Colon (tissue), 2 donors: ENCODE results near the gene SPARCL1.
"Not testable (repeated sequence)": the region's sequence is repeated elsewhere in the genome, so short reads cannot be mapped to it uniquely, and the experiment has no call there.

Experiments used
- FAIRE-seq: peaks from 2 replicates; lab custom pipeline; 2012; peaks lifted over from hg19 to GRCh38; lab: Jason Lieb, UNC
- donor health status: control.
- donor health status: control.

The SPARCL1 gene

DNA sequence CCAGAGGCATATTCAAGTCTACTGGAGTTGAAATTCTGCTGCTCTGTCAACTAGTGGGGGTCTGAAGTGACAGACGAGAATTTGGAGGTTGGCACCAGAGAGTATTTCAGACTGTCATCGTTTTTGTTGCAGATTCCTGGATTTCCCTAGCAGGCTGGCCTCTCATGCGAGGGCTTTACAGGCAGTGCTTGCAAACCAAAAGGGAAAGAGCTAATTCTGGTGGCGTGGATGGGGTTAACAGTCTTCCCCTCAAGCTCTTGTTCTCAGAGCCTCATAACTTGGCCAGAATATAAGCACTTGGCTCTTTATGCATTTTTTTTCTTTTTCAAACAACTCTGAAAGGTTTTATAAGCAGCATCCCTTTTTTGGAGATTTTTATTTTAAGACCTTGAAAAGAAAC lies at the start of gene SPARCL1:
SPARCL1 (minus strand) TSS at position 190 of the 400 bp plus-strand sequence. CDS start 29,802 bp downstream, outside the sequence.
- FAIRE-seq = no peak

GRCh38 chr4:87575983-87576382 lies 46.8 kb upstream of the SPARCL1 start:
- no peak for FAIRE-seq

GRCh38 chr4:87575408-87575807 lies 46.2 kb upstream of the SPARCL1 start:
- no peak for FAIRE-seq

DNA sequence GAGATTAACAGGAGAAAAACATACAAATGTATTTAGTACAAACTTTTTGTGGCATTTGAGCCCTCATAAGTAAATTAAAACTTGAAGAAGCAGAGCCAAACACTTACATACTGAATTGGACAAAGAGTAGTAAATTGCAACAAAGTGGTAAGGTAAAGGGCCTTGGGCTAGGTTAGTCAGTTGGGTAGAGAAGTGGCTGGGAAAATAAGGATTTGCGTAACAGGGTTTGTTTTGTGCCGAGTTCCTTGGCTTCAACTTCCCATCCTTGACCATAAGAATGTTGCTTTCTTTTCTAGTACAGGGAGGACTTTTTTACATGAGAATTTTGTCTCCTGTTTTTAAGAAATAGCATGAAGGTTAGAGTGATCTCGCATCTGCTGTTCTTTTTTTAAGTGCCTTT lies 45.8 kb upstream of the SPARCL1 start:
- no peak for FAIRE-seq

- not testable (repeated sequence) for FAIRE-seq
These were observed 45.2 kb upstream of the SPARCL1 start for GRCh38 chr4:87574376-87574775.

GRCh38 chr4:87570290-87570805 lies 41.2 kb upstream of the SPARCL1 start:
- no peak for FAIRE-seq

DNA sequence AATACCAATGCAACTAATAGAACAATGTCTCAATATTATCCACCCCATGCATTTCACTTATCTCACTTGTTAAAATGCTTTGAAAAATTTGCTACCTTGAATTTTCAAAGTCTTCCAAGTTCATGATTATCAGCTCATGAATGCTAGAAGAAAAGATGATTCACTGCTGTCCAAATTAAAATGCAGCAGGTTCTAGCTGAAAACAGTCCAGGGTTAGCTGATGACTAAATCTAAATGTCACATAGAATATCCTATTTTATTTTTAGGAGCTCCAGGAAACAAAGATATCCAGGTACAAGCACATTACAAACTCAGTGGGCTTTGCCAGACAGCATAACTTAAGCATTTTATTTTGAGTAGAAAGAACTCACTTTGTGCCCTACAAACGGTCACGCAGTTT lies 38.0 kb upstream of the SPARCL1 start:
- FAIRE-seq = no peak

DNA sequence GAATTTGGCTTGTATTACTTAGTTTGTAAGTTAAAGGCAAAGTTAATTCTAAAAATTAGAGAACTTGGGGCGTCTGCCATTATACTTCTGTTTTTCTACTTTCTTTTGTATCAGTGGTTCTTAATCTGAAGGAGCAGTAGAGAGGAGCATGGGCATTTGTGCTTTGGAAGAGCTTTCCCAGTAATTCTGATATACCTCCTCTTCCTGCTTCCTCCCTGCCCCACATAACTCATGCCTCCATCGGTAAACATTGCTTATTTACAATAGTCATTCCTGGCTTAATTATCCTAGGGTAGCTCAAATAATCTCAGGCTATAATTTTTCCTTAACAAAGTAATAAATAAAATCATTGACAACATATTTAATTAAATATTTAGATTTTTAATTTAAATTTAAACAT lies 37.1 kb upstream of the SPARCL1 start:
- FAIRE-seq = no peak

GRCh38 chr4:87565746-87566145 lies 36.6 kb upstream of the SPARCL1 start:
- no peak for FAIRE-seq

- FAIRE-seq = no peak
These were observed 31.6 kb upstream of the SPARCL1 start for GRCh38 chr4:87560802-87561201.

- no peak for FAIRE-seq
These were observed 30.1 kb upstream of the SPARCL1 start for GRCh38 chr4:87559090-87559837.

DNA sequence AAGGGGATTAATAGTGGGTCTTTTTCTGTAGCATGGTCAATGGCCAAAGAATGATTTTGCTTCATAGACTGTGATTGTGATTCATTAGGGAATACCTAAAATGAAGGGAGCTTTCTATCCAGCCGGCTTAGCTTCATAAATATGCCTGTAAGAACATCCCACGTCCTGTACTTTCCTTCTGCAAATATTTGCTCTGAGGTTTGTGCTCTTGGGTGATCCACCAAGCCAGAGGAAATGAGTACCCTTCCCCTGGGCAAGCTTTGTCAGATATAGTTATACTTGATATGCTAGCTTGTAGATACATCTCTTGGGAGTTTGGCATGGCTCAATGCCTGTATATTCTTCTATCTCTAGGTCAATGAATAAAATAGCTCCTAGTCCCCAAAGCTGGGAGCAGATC lies 28.2 kb upstream of the SPARCL1 start:
- no peak for FAIRE-seq

GRCh38 chr4:87555773-87556619 lies 26.8 kb upstream of the SPARCL1 start:
- no peak for FAIRE-seq

DNA sequence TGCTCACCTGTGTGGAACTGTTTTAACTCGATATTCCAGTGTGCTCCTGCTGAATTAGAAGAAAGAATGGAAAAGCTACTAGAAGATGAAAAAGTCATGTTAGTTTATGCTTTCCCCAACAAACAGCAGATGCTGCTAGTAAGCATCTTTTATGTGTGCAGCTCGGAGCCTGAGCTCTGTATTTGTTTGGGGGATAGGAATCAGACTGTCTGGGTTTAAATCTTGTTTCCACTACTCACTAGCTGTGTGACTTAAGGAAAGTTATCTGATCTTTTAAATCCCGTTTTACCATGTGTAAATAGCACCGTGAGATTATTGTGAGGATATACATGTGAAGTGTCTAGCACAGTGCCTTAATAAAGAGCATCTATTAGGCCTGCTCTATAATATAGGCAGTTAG lies 24.0 kb upstream of the SPARCL1 start:
- no peak for FAIRE-seq

GRCh38 chr4:87551361-87551760 lies 22.2 kb upstream of the SPARCL1 start:
- no peak for FAIRE-seq

DNA sequence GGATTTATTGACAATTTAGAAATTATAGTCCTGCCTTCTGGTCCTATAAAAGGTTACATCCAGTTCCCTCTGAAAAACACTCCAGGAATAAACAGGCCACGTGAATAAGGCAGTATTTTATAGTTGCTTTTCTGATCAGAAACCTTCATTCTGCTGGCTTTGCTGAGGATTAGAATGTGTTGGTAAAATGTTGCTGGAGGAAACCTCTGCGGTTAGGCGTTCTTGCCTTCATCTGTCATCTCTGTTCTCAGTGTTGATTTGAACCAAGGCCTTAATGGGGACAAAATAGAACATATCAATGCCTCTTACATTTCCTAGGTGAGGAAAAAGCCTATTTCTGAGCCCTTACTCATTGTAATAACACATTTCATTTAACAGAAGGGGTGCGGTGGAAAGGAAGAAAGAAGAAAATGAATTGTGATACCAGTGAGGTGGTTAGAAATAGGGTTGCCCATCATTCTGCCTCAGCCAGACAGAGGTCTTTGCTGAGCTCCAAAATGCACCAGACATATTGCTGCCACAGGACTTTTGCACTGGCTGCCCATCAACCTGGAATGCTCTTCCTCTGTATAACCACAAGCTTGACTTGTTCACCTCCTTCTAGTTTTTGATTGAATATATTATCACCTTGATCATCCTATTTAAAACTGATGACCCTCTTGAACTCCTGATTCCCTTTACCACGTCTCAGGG lies 18.0 kb upstream of the SPARCL1 start:
- FAIRE-seq = no peak

DNA sequence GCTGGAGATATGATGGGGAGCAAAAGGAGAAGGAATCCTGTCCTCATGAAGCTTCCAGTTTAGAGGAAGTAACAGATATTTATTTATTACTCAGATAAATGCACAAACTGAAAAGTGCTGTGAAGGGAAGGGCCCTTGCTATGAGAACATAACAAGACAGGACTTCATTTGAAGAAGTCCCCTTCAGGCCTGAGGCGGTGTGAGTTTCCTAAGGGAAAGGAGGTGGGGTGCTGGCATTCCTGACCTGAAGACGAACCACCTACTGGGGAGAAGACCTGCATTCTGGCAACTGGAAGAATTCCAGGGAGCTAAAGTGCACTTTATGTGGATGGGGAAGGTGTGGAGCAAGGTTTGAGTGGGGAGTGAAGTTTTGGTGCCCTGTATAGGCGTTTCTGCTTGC lies 15.9 kb upstream of the SPARCL1 start:
- FAIRE-seq = no peak

DNA sequence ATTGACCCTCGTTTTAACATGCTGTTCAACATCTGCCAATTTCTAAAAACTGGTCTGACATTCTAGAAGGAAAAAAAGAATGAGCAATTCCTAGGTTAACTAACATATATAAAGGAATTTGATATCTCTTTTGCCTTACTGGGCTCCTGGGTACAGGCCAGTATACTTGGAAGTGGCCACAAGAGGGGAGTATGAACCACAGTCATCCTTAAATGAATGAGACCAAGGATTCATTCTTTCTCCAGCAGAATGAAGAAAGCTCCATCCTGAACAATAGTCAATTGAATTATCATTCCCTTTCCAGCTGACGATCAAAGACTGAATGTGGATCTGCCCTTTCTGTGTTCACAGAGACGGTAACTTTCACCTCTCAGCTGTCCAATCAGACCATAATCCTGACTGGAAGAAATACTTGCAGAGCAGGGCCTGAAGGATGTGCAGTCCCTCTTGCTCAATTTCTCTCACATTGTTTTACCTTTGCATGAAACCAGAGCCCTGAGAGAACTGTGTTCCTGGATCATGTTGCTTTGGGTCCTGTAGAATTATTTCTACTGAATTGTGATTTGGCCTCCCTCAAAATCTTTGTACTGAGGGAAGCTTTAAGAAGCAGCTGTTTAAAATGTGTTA lies 14.8 kb upstream of the SPARCL1 start:
- no peak for FAIRE-seq

GRCh38 chr4:87542734-87543312 lies 13.6 kb upstream of the SPARCL1 start:
- no peak for FAIRE-seq

- FAIRE-seq = no peak
These were observed 13.0 kb upstream of the SPARCL1 start for GRCh38 chr4:87541956-87542709.

- no peak for FAIRE-seq
These were observed 12.3 kb upstream of the SPARCL1 start for GRCh38 chr4:87541521-87541920.
